ENCODE data around the gene GRID2. TPM values are rescaled to one million over a fixed set of nuclear protein-coding genes. Genes with fewer than 3 reads are reported as not detected.

The GRID2 gene
- total and polyA plus RNA-seq, 7 experiments from 2014 or later = not detected

GRCh38 chr4:92636038-92636806 is 332.5 kb downstream of the GRID2 start:
- Histone ChIP-seq H3K4me3 (ENCODE audit: low read length) (no peak overlapping the region), H3K9me3 (ENCODE audit: control insufficient read depth in 2 of 3, low read length in 3 of 3) (no peaks in the 10 kb centered on the region), H3K27ac (ENCODE audit: low read depth, low read length) (no peak overlapping the region), H3K36me3 (ENCODE audit: control insufficient read depth in 2 of 3, insufficient read depth in 3 of 3, low read length in 3 of 3) (no peaks in the 10 kb centered on the region), H3K27me3 (ENCODE audit: control insufficient read depth in 2 of 2, insufficient read depth in 2 of 2, low read length in 2 of 2) (no peaks in the 10 kb centered on the region), H3K4me1 (ENCODE audit: control insufficient read depth in 2 of 2, insufficient read depth in 2 of 2, low read length in 2 of 2) (no peaks in the 10 kb centered on the region)
- DNase-seq (no peak), ATAC-seq (no peak)
- no peak overlapping the region for H3K4me3 Mint-ChIP-seq
- peaks cover 0 to 12% (median 0%) of the 10 kb centered on the region in 11 donors for H3K9me3 Mint-ChIP-seq
- ChIA-PET POLR2A (no interaction called here), CTCF (no interaction called here)
- H3K27me3 Mint-ChIP-seq = no peaks in the 10 kb centered on the region
- intact Hi-C loops (cut with micrococcal nuclease) = no loop called here
- H3K27ac Mint-ChIP-seq = no peak overlapping the region
- no peaks in the 10 kb centered on the region for H3K36me3 Mint-ChIP-seq
- H3K4me1 Mint-ChIP-seq = no peaks in the 10 kb centered on the region

- H3K36me3 Mint-ChIP-seq = no peaks in the 10 kb centered on the region
Measured at GRCh38 chr4:92641409-92641808, 337.6 kb downstream of the GRID2 start.

GRCh38 chr4:92646826-92647225 is 343.1 kb downstream of the GRID2 start:
- H3K27ac Mint-ChIP-seq = no peak overlapping the region
- no peaks in the 10 kb centered on the region for H3K36me3 Mint-ChIP-seq
- no peaks in the 10 kb centered on the region for H3K4me1 ChIP-seq (ENCODE audit: control insufficient read depth in 2 of 2, insufficient read depth in 2 of 2, low read length in 2 of 2)
- intact Hi-C loops (cut with micrococcal nuclease) = no loop called here
- H3K9me3 ChIP-seq (ENCODE audit: control insufficient read depth in 2 of 3, low read length in 3 of 3) = no peaks in the 10 kb centered on the region
- no peak overlapping the region for H3K27ac ChIP-seq (ENCODE audit: low read depth, low read length)
- ChIA-PET POLR2A (no interaction called here), CTCF (no interaction called here)
- H3K4me3 ChIP-seq (ENCODE audit: low read length) = no peak overlapping the region
- no peaks in the 10 kb centered on the region for H3K27me3 Mint-ChIP-seq
- no peak overlapping the region for H3K4me3 Mint-ChIP-seq
- ATAC-seq (no peak), DNase-seq (no peak)
- peaks cover 0 to 15% (median 2%) of the 10 kb centered on the region in 11 donors for H3K9me3 Mint-ChIP-seq
- no peaks in the 10 kb centered on the region for H3K36me3 ChIP-seq (ENCODE audit: control insufficient read depth in 2 of 3, insufficient read depth in 3 of 3, low read length in 3 of 3)
- no peaks in the 10 kb centered on the region for H3K4me1 Mint-ChIP-seq
- no peaks in the 10 kb centered on the region for H3K27me3 ChIP-seq (ENCODE audit: control insufficient read depth in 2 of 2, insufficient read depth in 2 of 2, low read length in 2 of 2)

More at GRCh38 chr4:92641409-92641808, 337.6 kb downstream of the GRID2 start:
- H3K9me3 ChIP-seq (ENCODE audit: control insufficient read depth in 2 of 3, low read length in 3 of 3) = no peaks in the 10 kb centered on the region
- H3K27me3 ChIP-seq (ENCODE audit: control insufficient read depth in 2 of 2, insufficient read depth in 2 of 2, low read length in 2 of 2) = no peaks in the 10 kb centered on the region
- Mint-ChIP-seq H3K4me1 (no peaks in the 10 kb centered on the region), H3K4me3 (no peak overlapping the region), H3K27ac (no peak overlapping the region), H3K27me3 (no peaks in the 10 kb centered on the region), H3K9me3 (peaks cover 0 to 14% (median 0%) of the 10 kb centered on the region in 11 donors)
- no peak for ATAC-seq
- H3K27ac ChIP-seq (ENCODE audit: low read depth, low read length) = no peak overlapping the region
- ChIA-PET POLR2A (no interaction called here), CTCF (no interaction called here)
- no peak overlapping the region for H3K4me3 ChIP-seq (ENCODE audit: low read length)
- H3K4me1 ChIP-seq (ENCODE audit: control insufficient read depth in 2 of 2, insufficient read depth in 2 of 2, low read length in 2 of 2) = no peaks in the 10 kb centered on the region
- intact Hi-C loops (cut with micrococcal nuclease) = no loop called here
- DNase-seq = no peak
- H3K36me3 ChIP-seq (ENCODE audit: control insufficient read depth in 2 of 3, insufficient read depth in 3 of 3, low read length in 3 of 3) = no peaks in the 10 kb centered on the region

GRCh38 chr4:92651536-92651935 is 347.8 kb downstream of the GRID2 start:
- POLR2A ChIA-PET = no interaction called here
- no peak overlapping the region for H3K27ac Mint-ChIP-seq
- no peaks in the 10 kb centered on the region for H3K4me1 Mint-ChIP-seq
- Histone ChIP-seq H3K4me3 (ENCODE audit: low read length) (no peak overlapping the region), H3K9me3 (ENCODE audit: control insufficient read depth in 2 of 3, low read length in 3 of 3) (no peaks in the 10 kb centered on the region), H3K36me3 (ENCODE audit: control insufficient read depth in 2 of 3, insufficient read depth in 3 of 3, low read length in 3 of 3) (no peaks in the 10 kb centered on the region), H3K4me1 (ENCODE audit: control insufficient read depth in 2 of 2, insufficient read depth in 2 of 2, low read length in 2 of 2) (no peaks in the 10 kb centered on the region), H3K27me3 (ENCODE audit: control insufficient read depth in 2 of 2, insufficient read depth in 2 of 2, low read length in 2 of 2) (no peaks in the 10 kb centered on the region), H3K27ac (ENCODE audit: low read depth, low read length) (no peak overlapping the region)
- H3K4me3 Mint-ChIP-seq = no peak overlapping the region
- CTCF ChIA-PET = no interaction called here
- intact Hi-C loops (cut with micrococcal nuclease) = no loop called here
- no peaks in the 10 kb centered on the region for H3K36me3 Mint-ChIP-seq
- no peak for ATAC-seq
- DNase-seq = no peak
- H3K27me3 Mint-ChIP-seq = no peaks in the 10 kb centered on the region
- peaks cover 0 to 18% (median 6%) of the 10 kb centered on the region in 11 donors for H3K9me3 Mint-ChIP-seq

GRCh38 chr4:92654084-92654483 is 350.3 kb downstream of the GRID2 start:
- Mint-ChIP-seq H3K4me3 (no peak overlapping the region), H3K4me1 (no peaks in the 10 kb centered on the region), H3K27ac (no peak overlapping the region), H3K27me3 (no peaks in the 10 kb centered on the region), H3K36me3 (no peaks in the 10 kb centered on the region), H3K9me3 (peaks cover 0 to 18% (median 3%) of the 10 kb centered on the region in 11 donors)
- Histone ChIP-seq H3K4me3 (ENCODE audit: low read length) (no peak overlapping the region), H3K9me3 (ENCODE audit: control insufficient read depth in 2 of 3, low read length in 3 of 3) (no peaks in the 10 kb centered on the region), H3K27ac (ENCODE audit: low read depth, low read length) (no peak overlapping the region), H3K36me3 (ENCODE audit: control insufficient read depth in 2 of 3, insufficient read depth in 3 of 3, low read length in 3 of 3) (no peaks in the 10 kb centered on the region), H3K27me3 (ENCODE audit: control insufficient read depth in 2 of 2, insufficient read depth in 2 of 2, low read length in 2 of 2) (no peaks in the 10 kb centered on the region), H3K4me1 (ENCODE audit: control insufficient read depth in 2 of 2, insufficient read depth in 2 of 2, low read length in 2 of 2) (no peaks in the 10 kb centered on the region)
- DNase-seq (no peak), ATAC-seq (no peak)
- ChIA-PET CTCF (no interaction called here), POLR2A (no interaction called here)
- intact Hi-C loops (cut with micrococcal nuclease) = no loop called here

- Mint-ChIP-seq H3K9me3 (peaks cover 0 to 13% (median 3%) of the 10 kb centered on the region in 11 donors), H3K36me3 (no peaks in the 10 kb centered on the region), H3K4me1 (no peaks in the 10 kb centered on the region), H3K27ac (no peak overlapping the region), H3K4me3 (no peak overlapping the region), H3K27me3 (no peaks in the 10 kb centered on the region)
- H3K4me3 ChIP-seq (ENCODE audit: low read length) = no peak overlapping the region
- DNase-seq (no peak), ATAC-seq (no peak)
- H3K4me1 ChIP-seq (ENCODE audit: control insufficient read depth in 2 of 2, insufficient read depth in 2 of 2, low read length in 2 of 2) = no peaks in the 10 kb centered on the region
- H3K36me3 ChIP-seq (ENCODE audit: control insufficient read depth in 2 of 3, insufficient read depth in 3 of 3, low read length in 3 of 3) = no peaks in the 10 kb centered on the region
- POLR2A ChIA-PET = no interaction called here
- CTCF ChIA-PET = no interaction called here
- intact Hi-C loops (cut with micrococcal nuclease) = no loop called here
- no peaks in the 10 kb centered on the region for H3K27me3 ChIP-seq (ENCODE audit: control insufficient read depth in 2 of 2, insufficient read depth in 2 of 2, low read length in 2 of 2)
- no peaks in the 10 kb centered on the region for H3K9me3 ChIP-seq (ENCODE audit: control insufficient read depth in 2 of 3, low read length in 3 of 3)
- no peak overlapping the region for H3K27ac ChIP-seq (ENCODE audit: low read depth, low read length)
Measured at GRCh38 chr4:92657695-92658094, 353.9 kb downstream of the GRID2 start.

GRCh38 chr4:92658318-92658717 is 354.6 kb downstream of the GRID2 start:
- ChIA-PET POLR2A (no interaction called here), CTCF (no interaction called here)
- no peaks in the 10 kb centered on the region for H3K4me1 Mint-ChIP-seq
- no peaks in the 10 kb centered on the region for H3K4me1 ChIP-seq (ENCODE audit: control insufficient read depth in 2 of 2, insufficient read depth in 2 of 2, low read length in 2 of 2)
- no peaks in the 10 kb centered on the region for H3K36me3 ChIP-seq (ENCODE audit: control insufficient read depth in 2 of 3, insufficient read depth in 3 of 3, low read length in 3 of 3)
- H3K27ac ChIP-seq (ENCODE audit: low read depth, low read length) = no peak overlapping the region
- H3K27me3 ChIP-seq (ENCODE audit: control insufficient read depth in 2 of 2, insufficient read depth in 2 of 2, low read length in 2 of 2) = no peaks in the 10 kb centered on the region
- H3K27me3 Mint-ChIP-seq = no peaks in the 10 kb centered on the region
- no peak overlapping the region for H3K27ac Mint-ChIP-seq
- H3K9me3 ChIP-seq (ENCODE audit: control insufficient read depth in 2 of 3, low read length in 3 of 3) = no peaks in the 10 kb centered on the region
- H3K9me3 Mint-ChIP-seq = peaks cover 0 to 13% (median 3%) of the 10 kb centered on the region in 11 donors
- no peak for DNase-seq
- no peak for ATAC-seq
- intact Hi-C loops (cut with micrococcal nuclease) = no loop called here
- H3K36me3 Mint-ChIP-seq = no peaks in the 10 kb centered on the region
- no peak overlapping the region for H3K4me3 Mint-ChIP-seq
- H3K4me3 ChIP-seq (ENCODE audit: low read length) = no peak overlapping the region
